ENCODE measurements around the gene MYOM3.
"Not testable (repeated sequence)": the region's sequence is repeated elsewhere in the genome, so short reads cannot be mapped to it uniquely, and the experiment has no call there.

DNA sequence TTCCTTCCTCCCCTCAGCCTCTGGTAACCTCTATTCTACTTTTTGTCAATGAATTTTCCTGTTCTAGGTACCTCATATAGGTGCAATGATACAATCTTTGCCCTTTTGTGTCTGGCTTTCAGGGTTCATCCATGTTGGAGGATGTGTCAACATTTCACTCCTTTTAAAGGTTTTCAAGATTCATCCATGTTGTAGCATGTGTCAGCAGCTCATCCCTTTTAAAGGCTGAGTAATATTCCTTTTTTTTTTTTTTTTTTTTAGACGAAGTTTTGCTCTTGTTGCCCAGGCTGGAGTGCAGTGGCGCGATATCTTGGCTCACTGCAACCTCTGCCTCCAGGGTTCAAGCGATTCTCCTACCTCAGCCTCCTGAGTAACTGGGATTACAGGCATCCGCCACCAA, 67.3 kb downstream of the MYOM3 start:
- not testable (repeated sequence) for TF ChIP-seq ZZZ3 (CRISPR knock-in tag; IDR thresholded peaks at IDR 0.05; ENCODE audit: borderline replicate concordance); HDAC2 (CRISPR knock-in tag; IDR thresholded peaks at IDR 0.05); POLR2A (IDR thresholded peaks at IDR 0.05; ENCODE audit: insufficient read depth in 1 of 2, low read depth in 2 of 2, low read length in 2 of 2); MYC (CRISPR knock-in tag; IDR thresholded peaks at IDR 0.05; ENCODE audit: borderline replicate concordance); ZNF446 (CRISPR knock-in tag; IDR thresholded peaks at IDR 0.05); POGZ (CRISPR knock-in tag; IDR thresholded peaks at IDR 0.05); NAIF1 (CRISPR knock-in tag; IDR thresholded peaks at IDR 0.05; ENCODE audit: borderline replicate concordance); EZH2 (conservative IDR thresholded peaks at IDR 0.05; ENCODE audit: low read depth, low read length); NR2F6 (IDR thresholded peaks at IDR 0.05); NR2F6 (CRISPR knock-in tag; IDR thresholded peaks at IDR 0.05); CCDC6 (CRISPR knock-in tag; IDR thresholded peaks at IDR 0.05); IRF2 (CRISPR knock-in tag; IDR thresholded peaks at IDR 0.05)
- TF ChIP-seq, protein P1, sequence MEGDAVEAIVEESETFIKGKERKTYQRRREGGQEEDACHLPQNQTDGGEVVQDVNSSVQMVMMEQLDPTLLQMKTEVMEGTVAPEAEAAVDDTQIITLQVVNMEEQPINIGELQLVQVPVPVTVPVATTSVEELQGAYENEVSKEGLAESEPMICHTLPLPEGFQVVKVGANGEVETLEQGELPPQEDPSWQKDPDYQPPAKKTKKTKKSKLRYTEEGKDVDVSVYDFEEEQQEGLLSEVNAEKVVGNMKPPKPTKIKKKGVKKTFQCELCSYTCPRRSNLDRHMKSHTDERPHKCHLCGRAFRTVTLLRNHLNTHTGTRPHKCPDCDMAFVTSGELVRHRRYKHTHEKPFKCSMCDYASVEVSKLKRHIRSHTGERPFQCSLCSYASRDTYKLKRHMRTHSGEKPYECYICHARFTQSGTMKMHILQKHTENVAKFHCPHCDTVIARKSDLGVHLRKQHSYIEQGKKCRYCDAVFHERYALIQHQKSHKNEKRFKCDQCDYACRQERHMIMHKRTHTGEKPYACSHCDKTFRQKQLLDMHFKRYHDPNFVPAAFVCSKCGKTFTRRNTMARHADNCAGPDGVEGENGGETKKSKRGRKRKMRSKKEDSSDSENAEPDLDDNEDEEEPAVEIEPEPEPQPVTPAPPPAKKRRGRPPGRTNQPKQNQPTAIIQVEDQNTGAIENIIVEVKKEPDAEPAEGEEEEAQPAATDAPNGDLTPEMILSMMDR (CRISPR knock-in tag; IDR thresholded peaks at IDR 0.05), result not testable (repeated sequence)

Measured in HepG2 (cell line).